Gastrocnemius medialis (tissue), 4 donors: ENCODE data around the gene MED9. TPM values are rescaled to one million over a fixed set of nuclear protein-coding genes. Genes with fewer than 3 reads are reported as not detected.

Experiments
- ATAC-seq, 2 donors: fragments of 150-250 bp; one replicate each; pipeline ENCODE4 v1.9.1; 2016
- DNase-seq, 2 donors: peaks; one replicate each; pipeline ENCODE4 v3.0.0-alpha.2; 2019
- H3K27ac ChIP-seq, 4 donors: fragments of 200-600 bp; sonication (generic); 1 replicate in 1 of 4; 2 replicates in 3 of 4; pipeline ENCODE4 v1.5.1; 2016 to 2018; ENCODE audit warnings: mild to moderate bottlenecking in 2 of 4, moderate library complexity in 1 of 4
- H3K27me3 ChIP-seq, 3 donors: fragments of 200-600 bp; sonication (generic) in 2 of 3; 1 replicate in 1 of 3; 2 replicates in 2 of 3; pipeline versions ENCODE4 v1.5.1 to v1.6.0; 2016 to 2019; ENCODE audit warnings: mild to moderate bottlenecking in 1 of 3, moderate library complexity in 1 of 3
- H3K36me3 ChIP-seq, 2 donors: fragments of 200-600 bp; sonication (generic) in 1 of 2; one replicate each; pipeline ENCODE4 v1.5.1; 2017 to 2018
- H3K4me1 ChIP-seq, 2 donors: fragments of 200-600 bp; sonication (generic) in 1 of 2; one replicate each; pipeline ENCODE4 v1.5.1; 2016 to 2017; ENCODE audit warnings: mild to moderate bottlenecking in 2 of 2
- H3K4me3 ChIP-seq, 4 donors: fragments of 200-600 bp; sonication (generic) in 3 of 4; 1 replicate in 1 of 4; 2 replicates in 3 of 4; pipeline ENCODE4 v1.5.1; 2016 to 2019; ENCODE audit warnings: mild to moderate bottlenecking in 2 of 4
- H3K9me3 ChIP-seq, 3 donors: fragments of 200-600 bp; sonication (generic) in 2 of 3; 1 replicate in 1 of 3; 2 replicates in 2 of 3; pipeline ENCODE4 v1.5.1; 2016 to 2019
- POLR2A ChIP-seq, 2 donors: fragments of 450-650 bp; IDR thresholded peaks; one replicate each; pipeline ENCODE4 v1.6.1; 2017; ENCODE audit warnings: antibody characterized with exemption in 2 of 2, mild to moderate bottlenecking in 2 of 2, moderate library complexity in 2 of 2
- in situ Hi-C, 4 donors: fragments of 200-750 bp; cut with MboI; loops; one replicate each; pipeline versions ENCODE4 v1.15.0 to v1.8.0; 2017; ENCODE audit warnings: low sequenced_read_pairs in 4 of 4
- intact Hi-C: fragments of 100-400 bp; cut with DNase I; formaldehyde crosslinking; loops from one replicate; pipeline ENCODE4 v1.15.1; 2023; ENCODE audit warnings: low total_unique reads
- total RNA-seq, 4 donors: library from RNA; depleted of rRNA; stranded (reverse); fragments of >200 nt; gene quantifications; one replicate each; pipeline versions ENCODE4 v1.1.0 to v1.2.3, GENCODE V29; 2016
- TF ChIP-seq, protein P1 (sequence below), 5 experiments: fragments of 450-650 bp in 3 of 5; fragments of 200-600 bp in 2 of 5; sonication (generic) in 2 of 5; IDR thresholded peaks in 4 of 5; conservative IDR thresholded peaks in 1 of 5; 1 replicate in 4 of 5; 2 replicates in 1 of 5; pipeline ENCODE4 v1.5.1; 2016 to 2019; ENCODE audit warnings: antibody characterized with exemption in 5 of 5, mild to moderate bottlenecking in 3 of 5, moderate library complexity in 3 of 5

Gene MED9
- total RNA-seq, 4 donors from 2014 or later, result 20.4 to 33.7 (median 27.7) TPM

DNA sequence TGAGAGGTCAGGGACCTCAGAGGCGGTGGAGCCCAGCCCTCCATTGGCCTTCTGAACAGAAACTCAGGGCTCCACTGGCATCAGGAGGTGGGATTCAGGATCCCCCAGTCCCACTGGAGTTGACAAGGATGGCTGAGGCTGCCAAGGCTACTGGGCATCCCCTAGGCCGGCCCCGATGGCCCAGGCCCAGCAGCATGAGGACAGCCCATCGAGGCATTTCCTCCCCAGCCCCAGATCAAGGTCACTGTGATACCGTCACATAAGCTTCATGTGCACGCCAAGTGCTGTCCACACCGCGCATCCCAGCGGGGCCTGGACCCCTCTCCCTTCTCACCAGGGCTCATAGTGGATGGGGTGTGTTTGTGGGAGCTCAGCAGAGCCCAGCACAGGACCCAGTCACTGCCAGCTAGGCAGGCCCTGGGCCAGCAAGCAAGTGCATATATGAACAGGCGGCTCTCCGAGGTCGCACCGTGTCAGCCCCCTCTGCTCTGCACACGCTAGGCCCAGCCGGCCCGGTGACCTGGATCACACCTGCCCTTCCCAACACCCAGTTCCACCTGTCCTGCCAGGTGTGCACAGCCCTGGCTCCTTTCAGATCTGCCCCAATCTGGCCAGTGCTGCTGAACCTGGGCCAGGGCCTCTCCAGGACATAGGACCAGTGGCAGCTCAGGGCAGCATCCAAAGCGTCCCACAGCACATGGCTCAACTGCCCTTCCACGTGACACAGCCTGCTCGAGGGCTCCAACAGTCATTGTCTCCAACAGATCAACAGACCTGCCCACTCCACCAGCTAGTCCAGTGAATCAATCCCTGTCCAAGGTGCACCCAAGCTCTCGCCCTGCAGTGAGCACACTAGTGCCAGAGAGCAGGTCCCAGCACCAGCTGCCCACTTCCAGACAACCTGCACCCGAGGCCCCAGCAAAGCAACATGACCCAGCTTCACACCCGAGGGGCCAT is 52.2 kb downstream of the MED9 start:
- Histone ChIP-seq H3K27me3 (no peaks in the 10 kb centered on the region), H3K27ac (peak overlapping the region; percentile 86 to 97 (median 92)), H3K4me1 (peaks cover 24 to 38% of the 10 kb centered on the region in 2 donors), H3K36me3 (no peaks in the 10 kb centered on the region), H3K9me3 (no peaks in the 10 kb centered on the region), H3K4me3 (no peak overlapping the region)
- TF ChIP-seq, protein P1, sequence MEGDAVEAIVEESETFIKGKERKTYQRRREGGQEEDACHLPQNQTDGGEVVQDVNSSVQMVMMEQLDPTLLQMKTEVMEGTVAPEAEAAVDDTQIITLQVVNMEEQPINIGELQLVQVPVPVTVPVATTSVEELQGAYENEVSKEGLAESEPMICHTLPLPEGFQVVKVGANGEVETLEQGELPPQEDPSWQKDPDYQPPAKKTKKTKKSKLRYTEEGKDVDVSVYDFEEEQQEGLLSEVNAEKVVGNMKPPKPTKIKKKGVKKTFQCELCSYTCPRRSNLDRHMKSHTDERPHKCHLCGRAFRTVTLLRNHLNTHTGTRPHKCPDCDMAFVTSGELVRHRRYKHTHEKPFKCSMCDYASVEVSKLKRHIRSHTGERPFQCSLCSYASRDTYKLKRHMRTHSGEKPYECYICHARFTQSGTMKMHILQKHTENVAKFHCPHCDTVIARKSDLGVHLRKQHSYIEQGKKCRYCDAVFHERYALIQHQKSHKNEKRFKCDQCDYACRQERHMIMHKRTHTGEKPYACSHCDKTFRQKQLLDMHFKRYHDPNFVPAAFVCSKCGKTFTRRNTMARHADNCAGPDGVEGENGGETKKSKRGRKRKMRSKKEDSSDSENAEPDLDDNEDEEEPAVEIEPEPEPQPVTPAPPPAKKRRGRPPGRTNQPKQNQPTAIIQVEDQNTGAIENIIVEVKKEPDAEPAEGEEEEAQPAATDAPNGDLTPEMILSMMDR (IDR thresholded peaks at IDR 0.05 in 4 of 5, conservative IDR thresholded peaks at IDR 0.05 in 1 of 5), result no peak
- no peak for TF ChIP-seq POLR2A (IDR thresholded peaks at IDR 0.05)
- DNase-seq (peak in 1 of 2 donors; percentile 43), ATAC-seq (no peak)
- intact Hi-C loops, result no loop called here
- in situ Hi-C loops, result no loop called here

DNA sequence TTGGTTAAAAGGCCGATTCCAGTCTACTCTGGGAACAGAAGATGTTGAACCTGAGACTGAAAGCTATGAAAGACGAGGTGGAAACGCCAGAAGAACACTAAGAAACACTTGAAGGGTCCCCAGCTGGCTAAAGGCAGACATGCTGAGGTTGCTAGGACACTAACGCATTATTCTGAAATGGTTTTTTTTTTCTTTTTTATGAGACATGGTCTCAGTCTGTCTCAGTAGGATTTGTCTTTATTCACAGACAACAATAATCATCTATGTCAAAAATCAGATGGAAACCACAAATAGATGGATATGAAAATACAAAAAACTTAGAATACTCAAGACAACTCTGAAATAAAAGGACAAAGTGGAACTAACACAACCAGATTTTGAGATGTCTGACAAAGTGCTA is 54.4 kb downstream of the MED9 start:
- ATAC-seq (no peak), DNase-seq (no peak)
- Histone ChIP-seq H3K27me3 (no peaks in the 10 kb centered on the region), H3K36me3 (no peaks in the 10 kb centered on the region), H3K4me1 (peaks cover 26 to 40% of the 10 kb centered on the region in 2 donors), H3K4me3 (no peak overlapping the region), H3K9me3 (no peaks in the 10 kb centered on the region), H3K27ac (no peak overlapping the region)
- intact Hi-C loops (no loop called here), in situ Hi-C loops (no loop called here)
- TF ChIP-seq, protein P1 (IDR thresholded peaks at IDR 0.05 in 4 of 5, conservative IDR thresholded peaks at IDR 0.05 in 1 of 5), result no peak
- TF ChIP-seq POLR2A (IDR thresholded peaks at IDR 0.05), result no peak

GRCh38 chr17:17532991-17533390 is 56.2 kb downstream of the MED9 start:
- H3K4me3 ChIP-seq, result no peak overlapping the region
- no peaks in the 10 kb centered on the region for H3K27me3 ChIP-seq
- H3K4me1 ChIP-seq, result peaks cover 27 to 35% of the 10 kb centered on the region in 2 donors
- TF ChIP-seq POLR2A (IDR thresholded peaks at IDR 0.05), result no peak
- TF ChIP-seq, protein P1 (IDR thresholded peaks at IDR 0.05 in 4 of 5, conservative IDR thresholded peaks at IDR 0.05 in 1 of 5), result no peak
- no peaks in the 10 kb centered on the region for H3K9me3 ChIP-seq
- in situ Hi-C loops, result no loop called here
- DNase-seq (no peak), ATAC-seq (no peak)
- H3K27ac ChIP-seq, result peak overlapping the region; percentile 17 to 92 (median 86)
- intact Hi-C loops, result no loop called here
- H3K36me3 ChIP-seq, result no peaks in the 10 kb centered on the region

DNA sequence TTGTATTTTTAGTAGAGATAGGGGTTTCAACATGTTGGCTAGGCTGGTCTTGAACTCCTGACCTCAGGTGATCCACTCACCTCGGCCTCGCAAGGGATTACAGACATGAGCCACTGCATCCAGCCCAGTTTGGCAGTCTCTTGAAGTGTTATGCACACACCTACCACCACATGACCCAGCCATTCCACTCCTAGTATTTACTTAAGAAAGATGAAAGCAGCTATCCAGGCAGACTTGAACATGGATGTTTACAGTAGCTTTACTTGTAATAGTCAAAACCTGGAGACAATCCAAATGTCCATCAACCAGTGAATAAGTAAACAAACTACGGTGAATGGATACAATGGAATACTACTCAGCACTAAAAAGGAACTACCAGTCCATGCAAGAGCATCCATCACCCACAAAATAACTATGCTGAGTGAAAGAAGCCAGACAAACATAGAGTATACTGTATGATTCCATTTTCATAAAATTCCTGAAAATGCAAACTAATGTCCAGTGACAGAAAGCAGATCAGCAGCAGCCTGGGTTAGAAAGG is 57.2 kb downstream of the MED9 start:
- TF ChIP-seq POLR2A (IDR thresholded peaks at IDR 0.05), result no peak
- TF ChIP-seq, protein P1 (IDR thresholded peaks at IDR 0.05 in 4 of 5, conservative IDR thresholded peaks at IDR 0.05 in 1 of 5), result no peak
- Histone ChIP-seq H3K4me3 (no peak overlapping the region), H3K4me1 (peaks cover 25 to 32% of the 10 kb centered on the region in 2 donors), H3K27me3 (no peaks in the 10 kb centered on the region), H3K9me3 (no peaks in the 10 kb centered on the region), H3K36me3 (no peaks in the 10 kb centered on the region), H3K27ac (peak overlapping the region; percentile 85 to 92 (median 86))
- DNase-seq (no peak), ATAC-seq (no peak)
- in situ Hi-C loops (no loop called here), intact Hi-C loops (loop anchor here (2.0 kb wide), 1 partner anchor 37 kb away; the partner anchor contains the start of gene RASD1)
